ENCODE measurements around the gene CAPS.

Gene CAPS

GRCh38 chr19:5911366-5911765 lies 2.7 kb upstream of the CAPS start:
- no peak overlapping the region for H2AFZ ChIP-seq (ENCODE audit: low read depth, low read length)
- H3K79me2 ChIP-seq (ENCODE audit: insufficient read depth, low read length), result peaks cover 1% of the 10 kb centered on the region; the same call in 1 of the 2 replicates
- no peak overlapping the region for H3K4me3 ChIP-seq (ENCODE audit: low read depth in 1 of 2, low read length in 2 of 2)
- H3K4me2 ChIP-seq (ENCODE audit: insufficient read depth, low read length), result no peak overlapping the region
- no peak overlapping the region for H3K9ac ChIP-seq (ENCODE audit: low read depth, low read length)
- TF ChIP-seq CTCF (IDR thresholded peaks at IDR 0.05; ENCODE audit: borderline replicate concordance, extremely low read depth, low read length, poor library complexity, severe bottlenecking) (no peak), EZH2 (IDR thresholded peaks at IDR 0.05; ENCODE audit: borderline replicate concordance, low read depth, low read length, severe bottlenecking) (no peak)
- DNase-seq (no peak), ATAC-seq (ENCODE audit: insufficient read depth, low read depth) (no peak)
- peaks cover under 1% of the 10 kb centered on the region for H3K4me1 ChIP-seq (ENCODE audit: insufficient read depth, low read length)
- H3K9me3 ChIP-seq (ENCODE audit: insufficient read depth, low read length, severe bottlenecking), result no peaks in the 10 kb centered on the region
- H3K36me3 ChIP-seq (ENCODE audit: insufficient read depth, low read length), result peaks cover 25% of the 10 kb centered on the region
- H4K20me1 ChIP-seq (ENCODE audit: insufficient read depth, low read length), result peaks cover 12% of the 10 kb centered on the region; the same call in 1 of the 2 replicates
- no peak overlapping the region for H3K27ac ChIP-seq (ENCODE audit: low read length)
- H3K27me3 ChIP-seq (ENCODE audit: insufficient read depth, low read length, poor library complexity), result no peaks in the 10 kb centered on the region

- H3K27ac ChIP-seq (ENCODE audit: low read length), result no peak overlapping the region
- H2AFZ ChIP-seq (ENCODE audit: low read depth, low read length), result no peak overlapping the region
- H3K27me3 ChIP-seq (ENCODE audit: insufficient read depth, low read length, poor library complexity), result no peaks in the 10 kb centered on the region
- H3K9ac ChIP-seq (ENCODE audit: low read depth, low read length), result no peak overlapping the region
- H3K9me3 ChIP-seq (ENCODE audit: insufficient read depth, low read length, severe bottlenecking), result no peaks in the 10 kb centered on the region
- TF ChIP-seq CTCF (IDR thresholded peaks at IDR 0.05; ENCODE audit: borderline replicate concordance, extremely low read depth, low read length, poor library complexity, severe bottlenecking) (no peak), EZH2 (IDR thresholded peaks at IDR 0.05; ENCODE audit: borderline replicate concordance, low read depth, low read length, severe bottlenecking) (no peak)
- no peaks in the 10 kb centered on the region for H3K4me1 ChIP-seq (ENCODE audit: insufficient read depth, low read length)
- H3K4me2 ChIP-seq (ENCODE audit: insufficient read depth, low read length), result no peak overlapping the region
- peaks cover 18% of the 10 kb centered on the region; the same call in 1 of the 2 replicates for H4K20me1 ChIP-seq (ENCODE audit: insufficient read depth, low read length)
- ATAC-seq (ENCODE audit: insufficient read depth, low read depth), result peak; percentile 18; the same call in 1 of the 3 replicates
- H3K36me3 ChIP-seq (ENCODE audit: insufficient read depth, low read length), result peaks cover 48% of the 10 kb centered on the region
- H3K4me3 ChIP-seq (ENCODE audit: low read depth in 1 of 2, low read length in 2 of 2), result no peak overlapping the region
- no peaks in the 10 kb centered on the region for H3K79me2 ChIP-seq (ENCODE audit: insufficient read depth, low read length)
- DNase-seq, result no peak
These were observed 312 bp downstream of the CAPS start for GRCh38 chr19:5914358-5914774.

- Histone ChIP-seq H3K27ac (ENCODE audit: low read length) (no peak overlapping the region), H3K36me3 (ENCODE audit: insufficient read depth, low read length) (peaks cover 51% of the 10 kb centered on the region), H3K4me3 (ENCODE audit: low read depth in 1 of 2, low read length in 2 of 2) (no peak overlapping the region), H3K4me1 (ENCODE audit: insufficient read depth, low read length) (no peaks in the 10 kb centered on the region), H3K9ac (ENCODE audit: low read depth, low read length) (no peak overlapping the region), H3K9me3 (ENCODE audit: insufficient read depth, low read length, severe bottlenecking) (no peaks in the 10 kb centered on the region), H3K79me2 (ENCODE audit: insufficient read depth, low read length) (no peaks in the 10 kb centered on the region), H3K4me2 (ENCODE audit: insufficient read depth, low read length) (no peak overlapping the region), H2AFZ (ENCODE audit: low read depth, low read length) (no peak overlapping the region), H3K27me3 (ENCODE audit: insufficient read depth, low read length, poor library complexity) (no peaks in the 10 kb centered on the region), H4K20me1 (ENCODE audit: insufficient read depth, low read length) (peaks cover 18% of the 10 kb centered on the region; the same call in 1 of the 2 replicates)
- no peak for TF ChIP-seq EZH2 (IDR thresholded peaks at IDR 0.05; ENCODE audit: borderline replicate concordance, low read depth, low read length, severe bottlenecking)
- TF ChIP-seq CTCF (IDR thresholded peaks at IDR 0.05; ENCODE audit: borderline replicate concordance, extremely low read depth, low read length, poor library complexity, severe bottlenecking), result no peak
- ATAC-seq (ENCODE audit: insufficient read depth, low read depth) (0 out of 3 replicates have a peak, but pooled peaks have one; percentile 8), DNase-seq (no peak)
These were observed 1.1 kb downstream of the CAPS start for GRCh38 chr19:5914946-5915781.

Data from DND-41 (cell line).